Endothelial cell (in vitro differentiated cells): Measurements from ENCODE around the gene SLC44A4. TPM values are rescaled to one million over a fixed set of nuclear protein-coding genes. Genes with fewer than 3 reads are reported as not detected.

Experiments
- DNase-seq: peaks from one replicate; pipeline ENCODE4 v3.0.0; 2021; ENCODE audit warnings: low spot score
- H3K27ac Mint-ChIP-seq: one replicate; pipeline ENCODE4 v1.8.0; 2021; ENCODE audit warnings: mixed read lengths, inconsistent platforms; ENCODE audit not compliant: unreplicated experiment
- H3K27me3 Mint-ChIP-seq: one replicate; pipeline ENCODE4 v1.8.0; 2021; ENCODE audit warnings: mild to moderate bottlenecking, moderate library complexity, mixed read lengths, inconsistent platforms; ENCODE audit not compliant: unreplicated experiment
- H3K36me3 Mint-ChIP-seq: one replicate; pipeline ENCODE4 v1.8.0; 2021; ENCODE audit warnings: mild to moderate bottlenecking, low read depth, mixed read lengths, inconsistent platforms; ENCODE audit not compliant: unreplicated experiment
- H3K4me1 Mint-ChIP-seq: one replicate; pipeline ENCODE4 v1.8.0; 2021; ENCODE audit warnings: mild to moderate bottlenecking, mixed read lengths, inconsistent platforms; ENCODE audit not compliant: unreplicated experiment
- H3K4me3 Mint-ChIP-seq: one replicate; pipeline ENCODE4 v1.8.0; 2021; ENCODE audit warnings: mild to moderate bottlenecking, mixed read lengths, inconsistent platforms; ENCODE audit not compliant: unreplicated experiment
- H3K9me3 Mint-ChIP-seq: one replicate; pipeline ENCODE4 v1.8.0; 2021; ENCODE audit warnings: mixed read lengths, inconsistent platforms; ENCODE audit not compliant: unreplicated experiment
- total RNA-seq: library from RNA; stranded (reverse); fragmentation: NEBNext Ultra II Directional; extraction: Animal tissue kit (Norgen Biotek cat#: 25700); gene quantifications from one replicate; pipeline ENCODE4 v1.2.1, GENCODE V29; 2021; ENCODE audit not compliant: unreplicated experiment
- TF ChIP-seq, protein P1 (sequence below): fragments of 200-600 bp; sonication (generic); IDR thresholded peaks from one replicate; pipeline ENCODE4 v1.5.0; 2021; ENCODE audit warnings: antibody characterized with exemption; ENCODE audit not compliant: unreplicated experiment

SLC44A4 gene
- total RNA-seq, 1 donor from 2014 or later = 1.6 TPM

DNA sequence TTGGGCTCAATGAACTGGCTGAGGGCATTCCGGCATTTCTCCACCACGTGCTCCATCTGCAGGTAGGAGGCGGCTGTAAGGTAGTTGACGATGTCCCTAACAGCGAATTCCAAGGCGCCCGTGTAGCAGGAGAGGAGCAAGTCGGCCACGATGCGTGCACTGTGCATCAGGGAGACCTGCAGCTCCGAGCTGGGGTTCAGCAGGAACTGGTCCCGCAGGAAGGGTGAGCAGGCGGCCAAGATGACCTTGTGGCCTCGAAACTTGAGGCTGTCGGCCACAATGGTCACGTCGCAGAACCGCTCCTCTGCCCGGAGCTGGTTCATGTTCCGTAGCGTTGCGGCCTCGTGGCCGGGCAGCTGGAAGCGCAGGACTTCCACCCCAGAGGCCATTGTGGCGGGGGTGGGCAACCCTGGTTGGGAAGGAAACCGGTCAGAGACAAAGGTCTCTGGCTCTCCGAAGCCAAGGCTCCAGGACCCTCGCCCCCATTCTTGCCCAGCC, 22.2 kb upstream of the SLC44A4 start:
- Mint-ChIP-seq H3K36me3 (no peaks in the 10 kb centered on the region), H3K27ac (no peak overlapping the region), H3K9me3 (no peaks in the 10 kb centered on the region), H3K4me1 (peaks cover 15% of the 10 kb centered on the region), H3K27me3 (peaks cover 8% of the 10 kb centered on the region), H3K4me3 (peak overlapping the region; percentile 73)
- DNase-seq = no peak
- TF ChIP-seq, protein P1, sequence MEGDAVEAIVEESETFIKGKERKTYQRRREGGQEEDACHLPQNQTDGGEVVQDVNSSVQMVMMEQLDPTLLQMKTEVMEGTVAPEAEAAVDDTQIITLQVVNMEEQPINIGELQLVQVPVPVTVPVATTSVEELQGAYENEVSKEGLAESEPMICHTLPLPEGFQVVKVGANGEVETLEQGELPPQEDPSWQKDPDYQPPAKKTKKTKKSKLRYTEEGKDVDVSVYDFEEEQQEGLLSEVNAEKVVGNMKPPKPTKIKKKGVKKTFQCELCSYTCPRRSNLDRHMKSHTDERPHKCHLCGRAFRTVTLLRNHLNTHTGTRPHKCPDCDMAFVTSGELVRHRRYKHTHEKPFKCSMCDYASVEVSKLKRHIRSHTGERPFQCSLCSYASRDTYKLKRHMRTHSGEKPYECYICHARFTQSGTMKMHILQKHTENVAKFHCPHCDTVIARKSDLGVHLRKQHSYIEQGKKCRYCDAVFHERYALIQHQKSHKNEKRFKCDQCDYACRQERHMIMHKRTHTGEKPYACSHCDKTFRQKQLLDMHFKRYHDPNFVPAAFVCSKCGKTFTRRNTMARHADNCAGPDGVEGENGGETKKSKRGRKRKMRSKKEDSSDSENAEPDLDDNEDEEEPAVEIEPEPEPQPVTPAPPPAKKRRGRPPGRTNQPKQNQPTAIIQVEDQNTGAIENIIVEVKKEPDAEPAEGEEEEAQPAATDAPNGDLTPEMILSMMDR = no peak

DNA sequence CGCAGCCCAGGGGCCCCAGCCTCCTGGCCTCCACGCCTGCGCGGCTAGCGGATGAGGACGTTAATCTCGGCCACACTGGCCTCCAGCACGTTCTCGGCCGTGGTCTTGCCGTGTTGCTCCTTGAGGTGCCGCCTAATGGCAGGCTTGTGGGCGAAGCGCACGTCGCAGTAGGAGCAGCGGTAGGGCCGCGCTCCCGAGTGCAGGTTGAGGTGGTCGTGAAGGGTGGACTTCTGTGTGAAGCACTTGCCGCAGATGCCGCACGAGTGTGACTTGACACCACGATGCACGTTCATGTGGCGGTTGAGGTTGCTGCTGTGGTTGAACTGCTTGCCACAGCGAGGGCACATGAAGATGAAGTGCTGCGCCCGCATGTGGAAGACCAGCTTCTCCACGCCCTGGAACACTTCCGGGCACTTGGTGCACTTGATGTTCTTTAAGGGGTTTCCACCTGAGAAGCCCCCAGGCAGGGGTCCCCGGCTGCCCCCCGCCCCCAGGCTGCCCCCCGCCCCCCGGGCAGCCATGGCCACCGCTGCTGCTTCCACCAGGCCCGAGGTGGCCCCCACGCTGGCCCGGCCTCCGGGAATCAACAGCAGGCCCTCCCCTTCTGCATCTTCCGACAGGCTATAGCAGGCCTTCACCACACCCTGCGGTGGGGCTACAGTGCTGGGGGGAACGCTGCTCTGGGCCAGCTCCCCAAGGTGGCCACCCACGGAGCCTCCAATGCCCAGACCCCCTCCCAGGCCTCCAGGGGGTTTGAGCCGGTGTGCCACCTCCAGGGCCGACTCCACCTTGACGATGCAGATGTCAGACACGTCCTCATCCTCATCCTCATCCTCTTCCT, 21.3 kb upstream of the SLC44A4 start:
- Mint-ChIP-seq H3K4me3 (no peak overlapping the region), H3K27me3 (peaks cover 8% of the 10 kb centered on the region), H3K4me1 (peaks cover 15% of the 10 kb centered on the region), H3K36me3 (peaks cover 4% of the 10 kb centered on the region), H3K27ac (no peak overlapping the region), H3K9me3 (no peaks in the 10 kb centered on the region)
- TF ChIP-seq, protein P1 = no peak
- no peak for DNase-seq

DNA sequence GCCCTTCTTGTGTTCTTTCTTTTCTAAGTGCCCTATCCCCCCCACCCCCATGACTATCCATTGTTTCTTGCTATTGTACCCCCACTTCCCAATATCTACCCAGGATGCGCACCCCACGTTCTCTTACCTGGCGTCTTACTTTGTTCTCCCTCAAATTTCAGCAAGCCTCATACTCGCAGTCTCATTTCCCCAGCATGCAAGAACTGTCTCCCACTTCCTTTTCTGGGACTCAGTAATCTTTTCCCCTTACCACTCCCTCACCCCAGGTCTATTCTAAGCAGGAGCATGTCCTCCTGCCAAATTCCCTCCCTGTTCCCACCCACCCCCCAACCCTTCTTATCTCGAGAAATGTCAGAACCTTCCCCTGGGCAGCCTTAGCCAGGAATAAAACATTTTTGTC, 20.4 kb upstream of the SLC44A4 start:
- Mint-ChIP-seq H3K9me3 (no peaks in the 10 kb centered on the region), H3K27ac (no peak overlapping the region), H3K4me3 (peak overlapping the region; percentile 74), H3K4me1 (peaks cover 15% of the 10 kb centered on the region), H3K36me3 (peaks cover 4% of the 10 kb centered on the region), H3K27me3 (peaks cover 8% of the 10 kb centered on the region)
- DNase-seq = no peak
- TF ChIP-seq, protein P1 = no peak

DNA sequence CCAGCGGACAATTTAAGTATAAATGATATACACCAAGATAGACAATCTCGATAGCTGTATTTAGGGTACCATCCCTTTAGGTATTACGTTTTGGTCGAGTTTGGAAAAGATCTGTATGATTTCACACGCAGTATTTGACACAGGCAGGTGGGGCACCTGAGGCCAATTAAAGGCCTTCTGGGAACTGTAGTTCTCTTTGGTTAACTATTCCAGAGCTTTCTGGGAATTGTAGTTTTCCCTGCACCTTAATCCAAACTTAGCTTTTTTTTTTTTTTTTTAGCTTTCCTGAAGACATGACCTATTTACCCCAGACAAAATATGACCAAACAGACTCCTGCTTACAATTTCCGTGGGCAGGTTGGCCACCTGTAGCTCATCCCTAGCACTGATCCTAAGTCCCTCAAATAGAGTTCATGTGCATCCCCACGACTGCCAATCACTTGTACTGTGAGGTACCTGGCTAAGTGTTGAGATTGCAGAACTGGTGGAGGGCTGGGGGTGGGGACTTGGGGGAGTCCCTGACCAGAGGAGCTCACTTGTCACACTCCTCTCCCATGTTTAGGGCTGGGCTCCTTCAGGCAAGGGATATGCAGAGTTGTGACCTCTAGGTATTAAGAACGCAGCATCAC, 19.7 kb upstream of the SLC44A4 start:
- TF ChIP-seq, protein P1 = no peak
- Mint-ChIP-seq H3K9me3 (no peaks in the 10 kb centered on the region), H3K36me3 (peaks cover 5% of the 10 kb centered on the region), H3K27me3 (peaks cover 8% of the 10 kb centered on the region), H3K27ac (no peak overlapping the region), H3K4me3 (peak overlapping the region; percentile 96), H3K4me1 (peaks cover 15% of the 10 kb centered on the region)
- DNase-seq = no peak
